Trophoblast cell (in vitro differentiated cells and primary cell): Measurements from ENCODE around the gene ALS2CL.

ENCODE experiments used
- DNase-seq, 2 donors: peaks; one replicate each; pipeline ENCODE4 v3.0.0-alpha.2; 2016
- H2AFZ ChIP-seq: 2 replicates; pipeline ENCODE4 v1.6.1; 2013; ENCODE audit warnings: low read length, moderate library complexity, mild to moderate bottlenecking; ENCODE audit not compliant: insufficient read depth, poor library complexity
- H2AK5ac ChIP-seq: 2 replicates; pipeline ENCODE4 v1.6.1; 2013; ENCODE audit warnings: mild to moderate bottlenecking, low read length
- H2BK120ac ChIP-seq: 2 replicates; pipeline ENCODE4 v1.6.1; 2013; ENCODE audit warnings: low read length, mild to moderate bottlenecking, moderate library complexity; ENCODE audit not compliant: insufficient read depth, poor library complexity
- H2BK12ac ChIP-seq: 2 replicates; pipeline ENCODE4 v1.6.1; 2013; ENCODE audit warnings: mild to moderate bottlenecking, low read length, moderate library complexity
- H2BK5ac ChIP-seq: 2 replicates; pipeline ENCODE4 v1.6.1; 2013; ENCODE audit warnings: low read length, low read depth, moderate library complexity, mild to moderate bottlenecking; ENCODE audit not compliant: poor library complexity
- H3K14ac ChIP-seq: 2 replicates; pipeline ENCODE4 v1.6.1; 2013; ENCODE audit warnings: mild to moderate bottlenecking, low read length
- H3K18ac ChIP-seq: 2 replicates; pipeline ENCODE4 v1.6.1; 2013; ENCODE audit warnings: mild to moderate bottlenecking, low read length
- H3K23ac ChIP-seq: 2 replicates; pipeline ENCODE4 v1.6.1; 2013; ENCODE audit warnings: low read length
- H3K27ac ChIP-seq: 2 replicates; pipeline ENCODE4 v1.5.1; 2013; ENCODE audit warnings: low read depth, mild to moderate bottlenecking, inconsistent platforms, low read length, moderate library complexity
- H3K27me3 ChIP-seq: 2 replicates; pipeline ENCODE4 v1.6.1; 2013; ENCODE audit warnings: inconsistent platforms, mild to moderate bottlenecking, low read length, moderate library complexity; ENCODE audit not compliant: insufficient read depth
- H3K36me3 ChIP-seq, 2 experiments: 1 replicate in 1 of 2; 2 replicates in 1 of 2; pipeline ENCODE4 v1.6.1; 2013; ENCODE audit warnings: low read length in 2 of 2, mild to moderate bottlenecking in 2 of 2, moderate library complexity in 1 of 2; ENCODE audit not compliant: insufficient read depth in 2 of 2, control insufficient read depth in 1 of 2
- H3K4ac ChIP-seq: 2 replicates; pipeline ENCODE4 v1.6.1; 2013; ENCODE audit warnings: low read depth, mild to moderate bottlenecking, low read length, moderate library complexity
- H3K4me1 ChIP-seq, 2 experiments: 1 replicate in 1 of 2; 2 replicates in 1 of 2; pipeline ENCODE4 v1.6.1; 2013; ENCODE audit warnings: low read length in 2 of 2, mild to moderate bottlenecking in 2 of 2, moderate library complexity in 1 of 2; ENCODE audit not compliant: insufficient read depth in 2 of 2, control insufficient read depth in 1 of 2
- H3K4me2 ChIP-seq: 2 replicates; pipeline ENCODE4 v1.6.1; 2013; ENCODE audit warnings: inconsistent platforms, mild to moderate bottlenecking, low read length, moderate library complexity
- H3K4me3 ChIP-seq: 2 replicates; pipeline ENCODE4 v1.5.1; 2013; ENCODE audit warnings: mild to moderate bottlenecking, low read depth, low read length, inconsistent platforms
- H3K79me1 ChIP-seq: one replicate; pipeline ENCODE4 v1.6.1; 2013; ENCODE audit warnings: low read length
- H3K79me2 ChIP-seq: 2 replicates; pipeline ENCODE4 v1.6.1; 2013; ENCODE audit warnings: low read length, mild to moderate bottlenecking; ENCODE audit not compliant: control insufficient read depth, insufficient read depth, poor library complexity
- H3K9ac ChIP-seq: 2 replicates; pipeline ENCODE4 v1.6.1; 2013; ENCODE audit warnings: mild to moderate bottlenecking, low read length
- H3K9me3 ChIP-seq: 2 replicates; pipeline ENCODE4 v1.6.1; 2013; ENCODE audit warnings: low read depth, mild to moderate bottlenecking, control low read depth, inconsistent platforms, low read length; ENCODE audit not compliant: insufficient read depth
- H4K12ac ChIP-seq: 2 replicates; pipeline ENCODE4 v1.6.1; 2013; ENCODE audit warnings: low read depth, mild to moderate bottlenecking, low read length, moderate library complexity
- H4K8ac ChIP-seq: 2 replicates; pipeline ENCODE4 v1.6.1; 2013; ENCODE audit warnings: low read depth, mild to moderate bottlenecking, low read length, moderate library complexity
- H4K91ac ChIP-seq: one replicate; pipeline ENCODE4 v1.6.1; 2013; ENCODE audit warnings: low read depth, mild to moderate bottlenecking, low read length, moderate library complexity
- WGBS: extraction: QIAGEN DNeasy Blood & Tissue Kit; methylation state at CpG from one replicate; pipeline ENCODE4 v1.1.7; 2013; ENCODE audit warnings: missing lambda C conversion rate; ENCODE audit not compliant: insufficient read length, insufficient coverage; ENCODE audit errors: extremely low coverage; 5-methylcytosine and 5-hydroxymethylcytosine counted together

ALS2CL gene

GRCh38 chr3:46670000-46670890 is 23.2 kb downstream of the ALS2CL start:
- Histone ChIP-seq H3K9me3 (peaks cover 3% of the 10 kb centered on the region), H3K4me1 (no peaks in the 10 kb centered on the region), H2BK12ac (no peak overlapping the region), H3K18ac (no peak overlapping the region), H3K27ac (no peak overlapping the region), H2BK5ac (no peak overlapping the region), H4K91ac (no peak overlapping the region), H4K8ac (no peak overlapping the region), H3K79me1 (no peaks in the 10 kb centered on the region), H4K12ac (no peak overlapping the region), H3K36me3 (peaks cover 0 to 3% of the 10 kb centered on the region in 2 experiments), H3K4me3 (no peak overlapping the region), H3K79me2 (no peaks in the 10 kb centered on the region), H3K4ac (no peak overlapping the region), H3K23ac (no peak overlapping the region), H3K4me2 (no peak overlapping the region), H2AK5ac (no peak overlapping the region), H3K27me3 (no peaks in the 10 kb centered on the region), H3K14ac (no peak overlapping the region), H3K9ac (no peak overlapping the region), H2BK120ac (no peak overlapping the region), H2AFZ (no peak overlapping the region)
- no CpG with 5 or more reads among the region's 17 CpGs for WGBS
- no peak for DNase-seq

- Histone ChIP-seq H4K91ac (no peak overlapping the region), H3K14ac (no peak overlapping the region), H4K12ac (no peak overlapping the region), H3K18ac (no peak overlapping the region), H3K9me3 (peaks cover 3% of the 10 kb centered on the region), H3K79me1 (no peaks in the 10 kb centered on the region), H3K27me3 (no peaks in the 10 kb centered on the region), H2BK12ac (no peak overlapping the region), H3K4me1 (no peaks in the 10 kb centered on the region), H3K36me3 (peaks cover 0 to 3% of the 10 kb centered on the region in 2 experiments), H3K9ac (no peak overlapping the region), H3K4me3 (no peak overlapping the region), H3K79me2 (no peaks in the 10 kb centered on the region), H3K4ac (no peak overlapping the region), H2AFZ (no peak overlapping the region), H3K23ac (no peak overlapping the region), H2AK5ac (no peak overlapping the region), H2BK5ac (no peak overlapping the region), H2BK120ac (no peak overlapping the region), H3K27ac (no peak overlapping the region), H4K8ac (no peak overlapping the region), H3K4me2 (no peak overlapping the region)
- no peak for DNase-seq
- WGBS = no CpG with 5 or more reads among the region's 9 CpGs
Observed at GRCh38 chr3:46669191-46669999, 24.1 kb downstream of the ALS2CL start.

GRCh38 chr3:46668591-46668990 is 24.9 kb downstream of the ALS2CL start:
- H4K8ac ChIP-seq = no peak overlapping the region

GRCh38 chr3:46668116-46668515 is 25.4 kb downstream of the ALS2CL start:
- Histone ChIP-seq H3K4me1 (no peaks in the 10 kb centered on the region), H3K79me2 (no peaks in the 10 kb centered on the region), H2BK5ac (no peak overlapping the region), H2BK120ac (no peak overlapping the region), H3K14ac (no peak overlapping the region), H3K18ac (no peak overlapping the region), H2BK12ac (no peak overlapping the region), H3K27me3 (no peaks in the 10 kb centered on the region), H3K9ac (no peak overlapping the region), H3K27ac (no peak overlapping the region), H4K12ac (no peak overlapping the region), H3K79me1 (no peaks in the 10 kb centered on the region), H2AFZ (no peak overlapping the region), H3K4me2 (no peak overlapping the region), H3K4me3 (no peak overlapping the region), H2AK5ac (no peak overlapping the region), H4K91ac (no peak overlapping the region), H3K4ac (no peak overlapping the region), H4K8ac (no peak overlapping the region), H3K36me3 (no peaks in the 10 kb centered on the region), H3K9me3 (peaks cover 3% of the 10 kb centered on the region), H3K23ac (no peak overlapping the region)
- no peak for DNase-seq
- no CpG with 5 or more reads among the region's 8 CpGs for WGBS

More at GRCh38 chr3:46668591-46668990, 24.9 kb downstream of the ALS2CL start:
- no peak overlapping the region for H4K91ac ChIP-seq
- H3K9ac ChIP-seq = no peak overlapping the region
- no peak overlapping the region for H3K18ac ChIP-seq
- no peak overlapping the region for H3K4me2 ChIP-seq
- H3K4me3 ChIP-seq = no peak overlapping the region
- no peaks in the 10 kb centered on the region for H3K79me2 ChIP-seq
- H4K12ac ChIP-seq = no peak overlapping the region
- H3K36me3 ChIP-seq = peaks cover 0 to 2% of the 10 kb centered on the region in 2 experiments
- H2BK120ac ChIP-seq = no peak overlapping the region
- no peak overlapping the region for H2AFZ ChIP-seq
- no peak overlapping the region for H3K4ac ChIP-seq
- H3K27ac ChIP-seq = no peak overlapping the region
- no peak for DNase-seq
- no peak overlapping the region for H3K23ac ChIP-seq
- no peak overlapping the region for H2AK5ac ChIP-seq
- peaks cover 3% of the 10 kb centered on the region for H3K9me3 ChIP-seq
- H3K14ac ChIP-seq = no peak overlapping the region
- no peaks in the 10 kb centered on the region for H3K27me3 ChIP-seq
- no peaks in the 10 kb centered on the region for H3K4me1 ChIP-seq
- no peak overlapping the region for H2BK12ac ChIP-seq
- H2BK5ac ChIP-seq = no peak overlapping the region
- H3K79me1 ChIP-seq = no peaks in the 10 kb centered on the region
- WGBS = no CpG with 5 or more reads among the region's 2 CpGs
